GM19463 (cell line): ENCODE results near the gene SNX9.
"Not testable (repeated sequence)": the region's sequence is repeated elsewhere in the genome, so short reads cannot be mapped to it uniquely, and the experiment has no call there.

Experiments used
- ATAC-seq: cut with Tn5 transposase; IDR thresholded peaks from one replicate; pipeline ENCODE4 v1.9.1; 2021; ENCODE audit warnings: mild to moderate bottlenecking, moderate library complexity; ENCODE audit not compliant: unreplicated experiment

SNX9 gene

GRCh38 chr6:157830354-157831017, 7.4 kb downstream of the SNX9 start:
- ATAC-seq: peak; percentile 96

DNA sequence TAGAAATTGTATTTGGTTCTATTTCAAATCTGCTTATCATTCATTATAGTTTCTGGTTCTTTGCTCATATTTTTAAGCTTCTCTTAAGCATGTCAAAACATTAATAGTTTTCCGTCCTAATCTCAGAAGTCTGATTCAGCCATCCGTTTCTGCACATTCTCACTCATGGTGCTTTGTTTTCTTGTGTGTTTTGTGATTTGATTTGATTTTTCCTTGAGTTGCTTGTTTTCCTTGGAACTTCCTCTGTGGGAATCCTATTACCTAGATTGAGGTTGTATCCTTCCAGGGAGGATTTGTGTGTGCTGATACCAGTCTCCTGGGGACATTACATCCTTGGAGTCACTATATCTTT, 7.9 kb downstream of the SNX9 start:
- no peak for ATAC-seq

- no peak for ATAC-seq
Measured at GRCh38 chr6:157831424-157832249, 8.6 kb downstream of the SNX9 start.

- no peak for ATAC-seq
Measured at GRCh38 chr6:157832250-157832967, 9.4 kb downstream of the SNX9 start.

DNA sequence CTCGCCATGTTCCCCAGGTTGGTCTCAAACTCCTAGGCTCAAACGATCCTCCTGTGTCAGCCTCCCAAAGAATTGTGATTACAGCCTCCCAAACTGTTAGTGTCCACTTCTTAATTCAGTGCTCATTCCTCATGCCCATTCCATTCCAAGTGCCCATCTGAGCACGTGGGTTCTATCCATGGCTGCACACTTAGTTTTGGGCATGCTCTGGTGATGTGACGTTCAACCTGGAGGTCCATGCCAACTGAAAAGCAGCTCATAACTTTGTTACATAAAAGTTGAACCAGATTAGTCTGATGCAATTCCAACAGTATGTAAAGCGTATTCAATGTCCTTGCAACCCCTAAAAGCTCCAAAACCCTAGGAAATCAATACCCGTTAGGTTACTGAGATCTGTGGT, 11.5 kb downstream of the SNX9 start:
- no peak for ATAC-seq

- no peak for ATAC-seq
Measured at GRCh38 chr6:157838718-157839430, 15.8 kb downstream of the SNX9 start.

- ATAC-seq: no peak
Measured at GRCh38 chr6:157839606-157840005, 16.6 kb downstream of the SNX9 start.

GRCh38 chr6:157840261-157840660, 17.2 kb downstream of the SNX9 start:
- no peak for ATAC-seq

- no peak for ATAC-seq
Measured at GRCh38 chr6:157840776-157841175, 17.7 kb downstream of the SNX9 start.

DNA sequence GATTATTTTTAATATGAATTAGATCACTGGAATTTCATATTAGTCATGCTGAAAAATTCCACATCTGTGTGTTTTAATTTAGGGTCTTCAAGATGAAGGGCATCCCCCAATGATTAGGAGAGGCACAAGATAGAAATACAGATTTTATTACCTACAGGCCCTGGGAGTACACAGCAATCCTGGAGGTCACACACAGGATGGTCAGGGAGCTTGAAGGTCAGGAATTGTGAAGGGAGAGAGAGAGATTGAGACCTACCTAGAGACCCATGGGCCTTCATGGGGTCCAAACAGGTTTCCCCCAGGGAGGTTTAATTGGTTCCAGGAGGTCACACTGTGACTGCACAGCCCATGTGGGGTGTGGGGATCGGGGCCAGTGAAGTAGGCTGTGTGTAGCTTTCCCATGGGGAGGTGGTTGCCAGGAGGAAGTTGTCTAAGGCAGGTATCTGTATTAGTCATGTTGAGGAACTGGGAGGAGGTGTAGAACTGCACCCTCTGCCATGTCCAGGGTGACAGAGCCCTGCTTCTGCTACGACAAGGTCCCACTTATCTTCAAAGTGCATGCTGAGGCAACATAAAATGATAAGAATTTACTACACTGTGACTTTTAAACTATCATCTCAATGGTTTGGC, 18.3 kb downstream of the SNX9 start:
- ATAC-seq: peak; percentile 91

DNA sequence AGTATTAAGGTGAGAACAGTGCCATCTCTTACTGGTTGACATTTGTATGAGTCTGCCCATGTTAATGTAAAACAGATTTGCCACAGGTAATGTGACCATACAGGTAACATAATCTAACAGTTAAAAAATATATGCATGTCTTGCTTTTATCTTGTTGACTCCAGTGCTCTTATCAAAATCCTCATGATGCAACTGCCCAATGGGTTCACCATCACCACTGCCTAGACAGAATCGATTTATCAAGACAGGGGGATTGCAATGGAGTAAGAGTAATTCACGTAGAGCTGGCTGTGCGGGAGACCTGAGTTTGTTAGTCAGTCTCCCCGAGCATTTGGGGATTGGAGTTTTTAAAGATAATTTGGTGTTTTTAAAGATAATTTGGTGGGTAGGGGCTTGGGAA, 19.2 kb downstream of the SNX9 start:
- ATAC-seq: no peak

DNA sequence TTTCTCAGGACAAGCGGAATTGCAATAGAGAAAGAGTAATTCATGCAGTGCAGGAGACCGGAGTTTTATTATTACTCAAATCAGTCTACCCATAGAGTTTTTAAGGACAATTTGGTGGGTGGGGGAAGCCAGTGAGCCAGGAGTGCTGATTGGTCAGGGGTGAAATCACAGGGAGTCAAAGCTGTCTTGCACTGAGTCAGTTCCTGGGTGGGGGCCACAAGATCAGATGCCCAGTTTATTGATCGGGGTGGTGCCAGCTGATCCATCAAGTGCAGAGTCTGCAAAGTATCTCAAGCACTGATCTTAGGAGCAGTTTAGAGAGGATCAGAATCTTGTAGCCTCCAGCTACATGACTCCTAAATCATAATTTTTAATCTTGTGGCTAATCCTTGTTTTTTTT, 21.1 kb downstream of the SNX9 start:
- not testable (repeated sequence) for ATAC-seq

DNA sequence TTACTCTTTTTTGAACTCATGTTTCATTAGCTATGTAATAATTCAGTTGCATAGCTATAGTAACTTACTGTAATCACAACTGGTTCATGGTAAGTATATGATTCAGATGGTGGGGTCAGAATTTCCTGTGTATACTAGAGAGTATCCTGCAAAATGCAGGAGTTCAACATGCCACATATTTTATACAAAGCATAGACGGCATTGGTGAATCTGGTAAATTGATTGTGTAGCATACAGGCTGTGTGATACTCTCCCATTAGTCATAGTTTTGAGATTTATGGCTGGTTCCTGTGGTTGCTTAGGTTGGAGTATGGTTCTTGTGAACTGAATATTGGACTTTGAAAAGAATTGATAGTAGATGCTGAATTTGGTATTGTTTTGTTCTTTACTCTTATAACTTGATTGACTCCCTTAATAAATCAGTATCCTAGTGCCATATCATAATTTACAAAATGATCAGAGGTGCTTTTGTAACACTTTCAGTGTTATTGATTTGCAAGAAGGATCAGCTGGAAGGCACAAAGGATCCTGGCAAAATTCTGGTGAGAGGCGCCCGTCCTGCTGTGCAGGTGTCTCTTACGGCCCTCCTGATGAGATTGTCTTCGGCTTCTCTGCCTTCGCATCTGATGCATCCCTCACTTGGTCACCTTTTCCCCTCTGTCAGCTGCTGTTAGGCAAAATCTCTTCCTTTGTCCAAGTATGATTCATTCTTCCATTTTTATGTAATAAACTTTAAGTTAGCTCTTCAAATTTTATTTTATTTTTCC, 22.6 kb downstream of the SNX9 start:
- ATAC-seq: no peak

GRCh38 chr6:157847846-157848245, 24.8 kb downstream of the SNX9 start:
- no peak for ATAC-seq

GRCh38 chr6:157848693-157849092, 25.6 kb downstream of the SNX9 start:
- ATAC-seq: no peak

DNA sequence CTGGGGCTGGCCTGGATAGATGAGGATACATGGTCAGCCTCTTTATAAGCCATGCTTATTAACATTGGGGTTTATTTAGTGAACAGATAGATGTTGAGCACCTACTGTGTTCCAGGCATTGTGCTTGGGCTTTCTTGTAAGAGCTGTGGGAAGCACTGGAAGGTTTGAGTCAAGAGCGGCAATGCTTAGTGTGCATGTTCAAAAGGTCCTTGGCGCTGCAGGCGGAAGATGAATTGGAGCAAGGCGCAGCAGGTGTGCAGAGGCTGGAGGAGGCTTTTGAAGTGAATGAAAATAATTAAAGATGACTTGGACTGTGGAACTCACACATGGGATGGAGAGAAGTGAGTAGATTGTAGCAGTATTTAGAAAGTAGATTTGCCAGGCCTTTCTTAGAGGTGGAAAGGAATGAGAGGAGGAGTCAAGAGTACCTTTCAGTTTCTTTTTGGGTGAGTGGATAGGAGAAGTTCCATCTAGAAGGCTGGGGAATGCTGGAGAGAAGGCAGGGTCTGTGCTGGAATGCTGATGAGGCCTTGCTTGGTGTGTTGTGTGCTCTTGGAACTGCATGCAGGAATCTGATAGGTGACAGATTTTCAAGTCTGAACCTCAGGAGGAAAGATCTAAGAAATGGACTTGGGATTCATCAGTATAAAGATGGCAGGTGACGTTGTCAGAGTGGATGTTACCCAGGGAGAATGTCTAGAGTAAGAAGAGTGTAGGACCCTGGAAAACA, 26.4 kb downstream of the SNX9 start:
- no peak for ATAC-seq

GRCh38 chr6:157850030-157850429, 27.0 kb downstream of the SNX9 start:
- no peak for ATAC-seq

GRCh38 chr6:157853018-157853805, 30.2 kb downstream of the SNX9 start:
- ATAC-seq: no peak
